Measurements from ENCODE around the gene EFCAB8. TPM values are rescaled to one million over a fixed set of nuclear protein-coding genes. Genes with fewer than 3 reads are reported as not detected.

The EFCAB8 gene
- total and polyA plus RNA-seq, 2 experiments from 2014 or later = 0.53 TPM; not detected in 1

DNA sequence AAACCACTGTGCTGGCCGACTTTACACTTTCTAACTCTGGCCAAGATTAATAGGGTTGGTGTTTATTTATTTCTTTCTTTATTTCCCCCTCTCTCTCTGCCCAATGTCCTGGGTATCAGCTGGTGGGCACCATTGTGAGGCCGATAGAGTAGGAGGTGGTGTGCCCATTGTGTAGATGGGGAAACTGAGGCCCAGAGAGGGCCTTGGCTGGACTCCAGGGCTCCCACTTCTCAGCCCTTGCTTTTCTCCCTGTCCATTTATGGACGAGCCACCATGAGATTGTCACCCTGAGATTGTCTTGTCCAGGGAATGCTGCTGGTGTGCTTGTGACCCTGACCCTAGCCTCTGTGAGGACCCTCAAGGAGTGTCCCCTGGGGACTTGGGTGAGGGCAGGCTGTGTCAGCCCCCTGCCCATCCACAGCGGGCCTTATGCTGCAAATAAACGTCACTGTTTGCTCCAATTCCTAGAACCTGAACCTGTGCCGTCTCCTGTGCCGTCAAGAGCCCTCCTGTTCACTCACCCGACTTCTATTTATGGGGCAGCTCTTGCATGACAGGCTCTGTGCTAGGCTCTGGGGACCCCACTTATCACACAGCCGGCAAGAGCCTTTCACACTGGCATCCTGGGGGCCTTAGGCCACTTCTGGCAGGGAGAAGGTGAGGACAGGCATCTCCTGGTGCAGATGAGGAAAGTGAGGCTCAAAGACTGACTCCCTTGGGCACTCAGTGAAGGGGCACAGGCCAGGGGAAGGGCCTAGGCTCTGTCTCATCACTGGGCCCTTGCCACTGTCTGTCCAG lies 120.7 kb downstream of the EFCAB8 start:
- no peak for TF ChIP-seq EZH2 (IDR thresholded peaks at IDR 0.05; ENCODE audit: borderline replicate concordance)
- TF ChIP-seq, protein P1, sequence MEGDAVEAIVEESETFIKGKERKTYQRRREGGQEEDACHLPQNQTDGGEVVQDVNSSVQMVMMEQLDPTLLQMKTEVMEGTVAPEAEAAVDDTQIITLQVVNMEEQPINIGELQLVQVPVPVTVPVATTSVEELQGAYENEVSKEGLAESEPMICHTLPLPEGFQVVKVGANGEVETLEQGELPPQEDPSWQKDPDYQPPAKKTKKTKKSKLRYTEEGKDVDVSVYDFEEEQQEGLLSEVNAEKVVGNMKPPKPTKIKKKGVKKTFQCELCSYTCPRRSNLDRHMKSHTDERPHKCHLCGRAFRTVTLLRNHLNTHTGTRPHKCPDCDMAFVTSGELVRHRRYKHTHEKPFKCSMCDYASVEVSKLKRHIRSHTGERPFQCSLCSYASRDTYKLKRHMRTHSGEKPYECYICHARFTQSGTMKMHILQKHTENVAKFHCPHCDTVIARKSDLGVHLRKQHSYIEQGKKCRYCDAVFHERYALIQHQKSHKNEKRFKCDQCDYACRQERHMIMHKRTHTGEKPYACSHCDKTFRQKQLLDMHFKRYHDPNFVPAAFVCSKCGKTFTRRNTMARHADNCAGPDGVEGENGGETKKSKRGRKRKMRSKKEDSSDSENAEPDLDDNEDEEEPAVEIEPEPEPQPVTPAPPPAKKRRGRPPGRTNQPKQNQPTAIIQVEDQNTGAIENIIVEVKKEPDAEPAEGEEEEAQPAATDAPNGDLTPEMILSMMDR (IDR thresholded peaks at IDR 0.05; ENCODE audit: poor library complexity) = no peak
- no peak for TF ChIP-seq EZH2phosphoT487 (IDR thresholded peaks at IDR 0.05; ENCODE audit: low read depth, severe bottlenecking, unreplicated experiment)
- H3K27ac ChIP-seq = no peak overlapping the region
- H3K4me3 ChIP-seq = no peak overlapping the region
- no peaks in the 10 kb centered on the region for H3K79me2 ChIP-seq
- peaks cover 10% of the 10 kb centered on the region for H3K4me1 ChIP-seq (ENCODE audit: insufficient read depth)
- H4K20me1 ChIP-seq (ENCODE audit: insufficient read depth, poor library complexity, severe bottlenecking) = no peaks in the 10 kb centered on the region
- 84% methylated on average over 9 of the region's 9 CpGs for WGBS (ENCODE audit: low lambda C conversion rate, missing lambda C conversion rate)
- H3K9me3 ChIP-seq (ENCODE audit: low read depth) = no peaks in the 10 kb centered on the region
- no peak overlapping the region for H2AFZ ChIP-seq
- H3K9me2 ChIP-seq (replicated peaks; ENCODE audit: insufficient read depth) = no peaks in the 10 kb centered on the region
- H3K36me3 ChIP-seq (replicated peaks; ENCODE audit: insufficient read depth, low read depth) = no peaks in the 10 kb centered on the region
- no peak overlapping the region for H3K4me2 ChIP-seq
- H3K27me3 ChIP-seq = no peaks in the 10 kb centered on the region
- no peak for DNase-seq (ENCODE audit: low spot score)

DNA sequence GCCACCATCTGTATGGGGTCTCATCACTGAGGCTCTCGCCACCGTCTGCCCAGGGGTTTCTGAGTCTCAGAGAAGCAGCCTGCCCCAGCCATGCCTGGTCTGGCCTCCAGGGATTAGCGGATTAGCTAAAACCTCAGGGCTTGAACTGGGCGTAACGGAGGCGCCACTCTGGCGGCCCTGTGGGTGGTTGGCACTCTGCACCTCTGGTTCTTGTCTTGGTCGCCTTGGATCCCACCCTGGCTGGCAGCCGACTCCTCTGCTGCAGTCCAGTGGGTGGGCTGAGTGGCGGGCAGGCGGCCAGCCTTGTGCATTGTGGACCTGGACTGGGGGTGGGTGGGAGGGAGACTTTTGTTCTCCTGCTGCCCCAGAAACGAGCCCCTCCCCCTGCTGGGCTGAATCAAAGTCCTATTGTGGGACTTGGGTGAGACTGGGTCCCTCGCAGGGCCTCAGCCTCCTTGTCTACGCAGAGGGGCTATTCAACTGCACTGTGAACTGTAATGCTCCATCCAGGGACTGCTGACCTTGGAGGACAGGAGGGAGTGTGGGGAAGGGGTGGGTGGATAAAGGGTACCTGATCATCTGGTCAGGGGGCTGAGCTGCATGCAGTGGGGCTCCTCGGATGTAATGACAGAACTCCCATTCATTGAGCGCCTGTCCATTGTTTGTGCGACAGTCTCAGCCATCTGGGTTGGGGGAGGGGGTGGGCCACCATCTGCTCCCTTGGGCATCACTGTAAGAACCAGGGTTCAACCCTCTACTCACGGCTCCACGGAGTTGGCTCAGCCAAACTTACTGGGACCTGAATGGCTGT lies 121.6 kb downstream of the EFCAB8 start:
- no peaks in the 10 kb centered on the region for H3K36me3 ChIP-seq (replicated peaks; ENCODE audit: insufficient read depth, low read depth)
- DNase-seq (ENCODE audit: low spot score) = peak; percentile 44
- peaks cover 12% of the 10 kb centered on the region for H3K4me1 ChIP-seq (ENCODE audit: insufficient read depth)
- no peak overlapping the region for H3K27ac ChIP-seq
- H3K27me3 ChIP-seq = no peaks in the 10 kb centered on the region
- no peak overlapping the region for H2AFZ ChIP-seq
- no peaks in the 10 kb centered on the region for H4K20me1 ChIP-seq (ENCODE audit: insufficient read depth, poor library complexity, severe bottlenecking)
- no peaks in the 10 kb centered on the region for H3K79me2 ChIP-seq
- no peak overlapping the region for H3K4me3 ChIP-seq
- WGBS (ENCODE audit: low lambda C conversion rate, missing lambda C conversion rate) = 77% methylated on average over 19 of the region's 19 CpGs
- no peaks in the 10 kb centered on the region for H3K9me3 ChIP-seq (ENCODE audit: low read depth)
- H3K4me2 ChIP-seq = no peak overlapping the region
- no peaks in the 10 kb centered on the region for H3K9me2 ChIP-seq (replicated peaks; ENCODE audit: insufficient read depth)
- TF ChIP-seq, protein P1 (IDR thresholded peaks at IDR 0.05; ENCODE audit: poor library complexity) = no peak
- TF ChIP-seq EZH2phosphoT487 (IDR thresholded peaks at IDR 0.05; ENCODE audit: low read depth, severe bottlenecking, unreplicated experiment) (no peak), EZH2 (IDR thresholded peaks at IDR 0.05; ENCODE audit: borderline replicate concordance) (no peak)

DNA sequence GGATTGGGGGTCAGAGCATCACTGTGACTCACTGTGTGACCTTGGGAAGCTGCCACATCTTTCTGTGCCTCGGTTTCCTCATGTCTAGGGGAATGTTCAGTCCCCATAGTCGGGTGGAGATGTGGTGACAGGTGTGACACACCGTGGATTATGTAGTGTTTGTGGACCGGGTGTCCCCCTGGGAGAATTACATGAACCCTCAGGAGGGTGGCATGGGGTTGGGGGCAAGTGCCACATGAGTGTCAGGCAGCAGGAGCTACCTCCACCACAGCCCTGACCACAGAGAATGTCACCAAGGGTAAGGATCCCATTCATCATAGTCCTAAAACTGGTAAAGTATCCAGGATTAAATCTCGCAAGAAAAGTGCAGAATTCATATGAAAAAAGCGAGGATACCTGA lies 122.3 kb downstream of the EFCAB8 start:
- DNase-seq (ENCODE audit: low spot score) = no peak

More for the DNA sequence above, 122.3 kb downstream of the EFCAB8 start:
- Histone ChIP-seq H3K4me2 (no peak overlapping the region), H4K20me1 (ENCODE audit: insufficient read depth, poor library complexity, severe bottlenecking) (no peaks in the 10 kb centered on the region), H3K9me2 (replicated peaks; ENCODE audit: insufficient read depth) (no peaks in the 10 kb centered on the region), H3K79me2 (no peaks in the 10 kb centered on the region), H3K27me3 (no peaks in the 10 kb centered on the region), H3K4me3 (no peak overlapping the region), H3K9me3 (ENCODE audit: low read depth) (no peaks in the 10 kb centered on the region), H3K27ac (no peak overlapping the region), H3K4me1 (ENCODE audit: insufficient read depth) (peaks cover 12% of the 10 kb centered on the region), H2AFZ (no peak overlapping the region), H3K36me3 (replicated peaks; ENCODE audit: insufficient read depth, low read depth) (no peaks in the 10 kb centered on the region)
- WGBS (ENCODE audit: low lambda C conversion rate, missing lambda C conversion rate) = 85% methylated on average over 6 of the region's 6 CpGs
- TF ChIP-seq EZH2 (IDR thresholded peaks at IDR 0.05; ENCODE audit: borderline replicate concordance) (no peak), EZH2phosphoT487 (IDR thresholded peaks at IDR 0.05; ENCODE audit: low read depth, severe bottlenecking, unreplicated experiment) (no peak)
- TF ChIP-seq, protein P1 (IDR thresholded peaks at IDR 0.05; ENCODE audit: poor library complexity) = no peak
